ENCODE results near the gene ERG. TPM values are rescaled to one million over a fixed set of nuclear protein-coding genes. Genes with fewer than 3 reads are reported as not detected.

ERG gene
- total RNA-seq, 2 experiments from 2014 or later = not detected

DNA sequence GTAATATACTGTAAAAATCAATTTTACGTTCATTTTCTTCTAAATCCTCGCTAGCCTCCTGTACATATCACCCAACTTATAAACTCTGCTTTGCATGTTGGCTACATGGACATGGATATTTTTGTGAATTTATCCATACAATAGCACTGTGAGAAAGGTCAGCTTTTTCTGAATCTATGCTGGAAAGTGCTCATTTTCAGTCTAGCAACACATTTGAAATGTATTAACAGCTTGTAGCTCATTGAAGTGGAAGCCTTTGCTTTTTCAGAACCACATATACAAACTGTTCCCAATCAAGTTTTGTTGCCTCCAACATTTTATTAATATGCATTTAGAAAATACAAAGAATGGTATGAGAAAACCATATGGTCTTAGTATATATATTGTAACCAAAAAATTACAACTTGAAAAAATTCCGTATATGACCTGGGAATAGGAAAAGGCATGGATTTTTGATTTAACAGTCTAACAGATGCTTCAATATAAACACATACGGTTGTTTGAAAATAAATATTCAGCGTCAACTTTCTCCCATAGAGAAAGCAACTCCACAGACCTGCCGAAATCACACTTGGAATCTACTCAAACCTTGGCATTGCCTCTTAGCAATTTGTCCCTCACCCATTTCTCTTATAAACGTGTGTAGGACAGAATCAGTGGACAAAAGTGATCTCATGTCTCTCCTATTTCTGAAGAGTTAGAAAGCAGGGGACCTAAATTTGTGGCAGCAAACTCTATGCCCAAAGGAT lies 112.7 kb downstream of the ERG start:
- Histone ChIP-seq H3K4me1 (ENCODE audit: insufficient read depth, low read length, poor library complexity, severe bottlenecking) (no peaks in the 10 kb centered on the region), H3K9me2 (ENCODE audit: insufficient read depth, low read length) (no peaks in the 10 kb centered on the region), H3K36me3 (ENCODE audit: insufficient read depth, low read length) (no peaks in the 10 kb centered on the region), H3K4me2 (ENCODE audit: low read length) (no peak overlapping the region), H2AFZ (ENCODE audit: low read length) (no peak overlapping the region), H3K79me2 (ENCODE audit: insufficient read depth, low read depth, low read length) (no peaks in the 10 kb centered on the region), H3K4me3 (ENCODE audit: low read depth, low read length, poor library complexity, severe bottlenecking) (no peak overlapping the region), H3K27ac (ENCODE audit: low read depth, low read length, poor library complexity, severe bottlenecking) (no peak overlapping the region), H3K9me3 (ENCODE audit: low read length) (no peaks in the 10 kb centered on the region), H4K20me1 (ENCODE audit: insufficient read depth, low read length) (no peaks in the 10 kb centered on the region)
- ChIA-PET POLR2A (no interaction called here), CTCF (ENCODE audit: unreplicated experiment) (no interaction called here)
- intact Hi-C loops (cut with micrococcal nuclease; ENCODE audit: unreplicated experiment) = no loop called here
- DNase-seq (ENCODE audit: low spot score) = no peak
- TF ChIP-seq, protein P1, sequence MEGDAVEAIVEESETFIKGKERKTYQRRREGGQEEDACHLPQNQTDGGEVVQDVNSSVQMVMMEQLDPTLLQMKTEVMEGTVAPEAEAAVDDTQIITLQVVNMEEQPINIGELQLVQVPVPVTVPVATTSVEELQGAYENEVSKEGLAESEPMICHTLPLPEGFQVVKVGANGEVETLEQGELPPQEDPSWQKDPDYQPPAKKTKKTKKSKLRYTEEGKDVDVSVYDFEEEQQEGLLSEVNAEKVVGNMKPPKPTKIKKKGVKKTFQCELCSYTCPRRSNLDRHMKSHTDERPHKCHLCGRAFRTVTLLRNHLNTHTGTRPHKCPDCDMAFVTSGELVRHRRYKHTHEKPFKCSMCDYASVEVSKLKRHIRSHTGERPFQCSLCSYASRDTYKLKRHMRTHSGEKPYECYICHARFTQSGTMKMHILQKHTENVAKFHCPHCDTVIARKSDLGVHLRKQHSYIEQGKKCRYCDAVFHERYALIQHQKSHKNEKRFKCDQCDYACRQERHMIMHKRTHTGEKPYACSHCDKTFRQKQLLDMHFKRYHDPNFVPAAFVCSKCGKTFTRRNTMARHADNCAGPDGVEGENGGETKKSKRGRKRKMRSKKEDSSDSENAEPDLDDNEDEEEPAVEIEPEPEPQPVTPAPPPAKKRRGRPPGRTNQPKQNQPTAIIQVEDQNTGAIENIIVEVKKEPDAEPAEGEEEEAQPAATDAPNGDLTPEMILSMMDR (conservative IDR thresholded peaks at IDR 0.05; ENCODE audit: low read length) = no peak
- TF ChIP-seq EZH2phosphoT487 (IDR thresholded peaks at IDR 0.05; ENCODE audit: borderline replicate concordance, low read depth, low read length) = no peak
- no TSS peak for BruUV-seq (replicated peaks)

DNA sequence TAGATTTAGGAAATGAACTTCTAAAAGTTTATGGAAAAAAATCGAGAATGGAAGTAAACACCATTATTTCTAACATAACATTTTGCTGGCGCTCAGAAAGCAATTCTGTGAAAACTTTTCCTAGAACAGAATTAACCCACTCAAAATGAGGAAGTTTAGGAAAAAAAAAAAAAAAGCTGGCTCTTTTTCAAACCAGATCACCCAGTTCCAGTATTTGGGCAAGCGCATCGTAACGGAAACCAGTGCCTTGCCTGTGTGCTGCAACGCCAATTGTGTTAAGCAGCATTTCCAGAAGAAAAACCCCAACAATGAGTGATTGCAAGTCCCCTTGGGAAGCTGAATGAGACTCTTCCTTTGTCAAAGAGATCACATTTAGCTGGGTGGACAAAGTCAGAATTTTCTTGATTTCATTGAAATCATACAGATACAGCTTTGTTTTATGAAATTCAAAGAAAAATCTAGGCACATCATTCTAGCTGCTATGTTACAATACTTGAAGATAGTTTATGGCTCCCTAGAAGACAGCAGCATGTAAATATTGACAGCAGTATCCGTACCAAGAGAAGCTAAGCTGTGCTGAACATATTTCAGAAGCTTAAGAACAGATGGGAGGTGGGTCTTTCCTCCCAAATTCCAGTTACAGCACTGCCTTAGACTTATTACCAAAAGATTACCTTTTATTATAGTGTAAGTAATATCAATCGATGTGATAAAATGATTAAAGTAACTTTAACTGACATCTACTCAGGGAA lies 113.4 kb downstream of the ERG start:
- no peaks in the 10 kb centered on the region for H3K79me2 ChIP-seq (ENCODE audit: insufficient read depth, low read depth, low read length)
- H3K4me1 ChIP-seq (ENCODE audit: insufficient read depth, low read length, poor library complexity, severe bottlenecking) = no peaks in the 10 kb centered on the region
- H3K4me2 ChIP-seq (ENCODE audit: low read length) = no peak overlapping the region
- CTCF ChIA-PET (ENCODE audit: unreplicated experiment) = no interaction called here
- H2AFZ ChIP-seq (ENCODE audit: low read length) = no peak overlapping the region
- POLR2A ChIA-PET = interaction anchor here (0.6 kb wide), 1 partner anchor 1218 kb away, joined by 3 read pairs; no protein-coding TSS in a partner anchor
- TF ChIP-seq, protein P1 (conservative IDR thresholded peaks at IDR 0.05; ENCODE audit: low read length) = no peak
- TF ChIP-seq EZH2phosphoT487 (IDR thresholded peaks at IDR 0.05; ENCODE audit: borderline replicate concordance, low read depth, low read length) = no peak
- DNase-seq (ENCODE audit: low spot score) = no peak
- H3K9me2 ChIP-seq (ENCODE audit: insufficient read depth, low read length) = no peaks in the 10 kb centered on the region
- BruUV-seq (replicated peaks) = no TSS peak
- no peaks in the 10 kb centered on the region for H3K9me3 ChIP-seq (ENCODE audit: low read length)
- no peak overlapping the region for H3K27ac ChIP-seq (ENCODE audit: low read depth, low read length, poor library complexity, severe bottlenecking)
- no peak overlapping the region for H3K4me3 ChIP-seq (ENCODE audit: low read depth, low read length, poor library complexity, severe bottlenecking)
- intact Hi-C loops (cut with micrococcal nuclease; ENCODE audit: unreplicated experiment) = no loop called here
- H3K36me3 ChIP-seq (ENCODE audit: insufficient read depth, low read length) = no peaks in the 10 kb centered on the region
- no peaks in the 10 kb centered on the region for H4K20me1 ChIP-seq (ENCODE audit: insufficient read depth, low read length)

DNA sequence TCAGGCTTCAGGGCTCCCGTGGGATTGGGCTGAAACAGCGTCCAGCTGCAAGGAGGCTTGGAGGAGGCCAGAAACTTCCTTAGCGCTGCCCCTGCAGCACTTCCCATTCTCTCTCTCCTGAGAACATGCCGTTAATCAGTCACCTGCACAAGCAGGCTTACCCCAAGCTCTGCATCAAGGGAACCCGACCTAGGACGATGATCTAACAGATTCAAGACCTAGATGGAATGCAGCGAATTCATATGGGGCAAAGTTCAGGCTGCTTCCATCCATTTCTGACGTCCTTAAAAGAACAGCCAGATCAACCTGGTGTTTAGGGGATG lies 114.1 kb downstream of the ERG start:
- no TSS peak for BruUV-seq (replicated peaks)
- Histone ChIP-seq H3K4me1 (ENCODE audit: insufficient read depth, low read length, poor library complexity, severe bottlenecking) (no peaks in the 10 kb centered on the region), H3K27ac (ENCODE audit: low read depth, low read length, poor library complexity, severe bottlenecking) (no peak overlapping the region), H2AFZ (ENCODE audit: low read length) (no peak overlapping the region), H3K36me3 (ENCODE audit: insufficient read depth, low read length) (no peaks in the 10 kb centered on the region), H3K9me3 (ENCODE audit: low read length) (no peaks in the 10 kb centered on the region), H3K79me2 (ENCODE audit: insufficient read depth, low read depth, low read length) (no peaks in the 10 kb centered on the region), H3K4me3 (ENCODE audit: low read depth, low read length, poor library complexity, severe bottlenecking) (no peak overlapping the region), H4K20me1 (ENCODE audit: insufficient read depth, low read length) (no peaks in the 10 kb centered on the region), H3K4me2 (ENCODE audit: low read length) (no peak overlapping the region), H3K9me2 (ENCODE audit: insufficient read depth, low read length) (no peaks in the 10 kb centered on the region)
- intact Hi-C loops (cut with micrococcal nuclease; ENCODE audit: unreplicated experiment) = no loop called here
- CTCF ChIA-PET (ENCODE audit: unreplicated experiment) = no interaction called here
- no peak for DNase-seq (ENCODE audit: low spot score)
- POLR2A ChIA-PET = no interaction called here
- TF ChIP-seq EZH2phosphoT487 (IDR thresholded peaks at IDR 0.05; ENCODE audit: borderline replicate concordance, low read depth, low read length) = no peak
- TF ChIP-seq, protein P1 (conservative IDR thresholded peaks at IDR 0.05; ENCODE audit: low read length) = no peak

Data from OCI-LY7 (cell line).